GOT3 (cell line): ENCODE data around the gene RAB3C.

Experiments used
- DNase-seq: peaks from one replicate; lab custom pipeline; 2025; ENCODE audit warnings: mixed read lengths; lab: John Stamatoyannopoulos, UW

The RAB3C gene

DNA sequence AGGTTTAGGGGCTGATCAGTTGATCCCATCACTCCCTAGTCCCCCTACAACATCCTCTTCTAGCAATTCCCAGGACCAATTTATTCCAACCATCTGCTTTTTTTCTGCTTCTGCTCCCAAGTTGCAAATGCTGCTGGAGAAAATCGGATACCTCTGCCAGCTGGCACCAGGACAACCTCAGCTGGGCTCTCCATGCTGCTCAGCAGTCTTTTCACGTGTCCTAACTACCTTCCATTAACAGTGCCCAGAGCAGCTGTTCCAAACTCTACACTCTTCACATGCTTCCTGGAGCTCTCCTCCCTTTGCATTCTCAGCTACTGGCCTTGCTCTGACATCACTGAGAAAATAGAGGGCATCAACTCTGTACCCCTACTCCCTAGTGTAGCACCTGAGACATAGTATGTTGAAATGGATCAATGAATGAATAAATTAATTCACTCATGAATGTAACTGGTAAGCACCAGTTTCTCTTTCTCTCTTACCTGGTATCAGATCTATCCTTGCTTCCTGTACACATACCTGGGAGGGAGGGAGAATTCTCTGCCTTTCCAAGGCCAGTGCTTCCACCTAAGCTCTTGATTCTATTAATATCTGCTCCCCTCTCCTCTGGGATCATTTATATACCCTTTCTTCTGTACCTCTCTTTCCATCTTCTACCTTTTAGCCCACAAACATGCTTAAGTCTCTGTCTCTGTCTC, 191.0 kb downstream of the RAB3C start:
- no peak for DNase-seq

DNA sequence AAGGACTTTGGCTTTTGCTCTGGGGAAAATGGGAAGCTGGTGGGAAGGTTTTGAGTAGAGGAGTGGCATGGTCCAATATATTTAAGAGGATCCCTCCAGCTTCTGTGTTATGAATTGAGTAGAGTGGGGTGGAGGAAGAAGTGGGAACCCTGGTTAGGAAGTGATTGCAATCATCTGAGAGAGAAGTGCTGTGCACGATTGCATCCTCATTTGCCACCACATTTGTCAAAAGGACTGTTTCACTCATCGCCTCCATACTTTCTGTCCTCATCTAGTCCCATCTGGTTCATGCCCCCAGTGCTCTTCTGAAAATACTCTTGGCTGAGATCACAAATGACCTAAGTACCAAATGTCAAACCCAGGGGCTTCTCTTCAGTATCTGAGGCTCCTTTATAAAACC, 192.1 kb downstream of the RAB3C start:
- no peak for DNase-seq

- no peak for DNase-seq
Measured at GRCh38 chr5:58775701-58776262, 192.9 kb downstream of the RAB3C start.

GRCh38 chr5:58776559-58776958, 193.7 kb downstream of the RAB3C start:
- DNase-seq = no peak

GRCh38 chr5:58778888-58779287, 196.0 kb downstream of the RAB3C start:
- no peak for DNase-seq

DNA sequence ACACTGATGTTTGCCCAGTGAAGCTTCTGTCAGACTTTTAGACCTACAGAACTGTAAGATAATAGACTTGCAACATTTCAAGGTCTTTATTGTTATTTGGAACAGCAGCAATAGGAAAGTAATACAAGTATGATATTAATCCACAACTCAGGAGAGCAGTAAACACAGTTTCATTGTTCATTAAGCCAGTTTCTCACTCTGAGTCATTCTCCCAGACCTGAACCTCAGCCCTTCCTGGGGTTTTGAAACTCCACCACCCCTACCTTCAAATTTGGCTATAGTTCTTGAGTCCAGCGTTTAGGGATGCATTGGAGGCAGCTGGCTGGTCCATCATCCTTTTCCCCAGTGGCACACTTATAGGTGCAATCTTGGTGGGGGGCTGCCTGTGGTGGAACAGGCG, 203.2 kb downstream of the RAB3C start:
- no peak for DNase-seq

DNA sequence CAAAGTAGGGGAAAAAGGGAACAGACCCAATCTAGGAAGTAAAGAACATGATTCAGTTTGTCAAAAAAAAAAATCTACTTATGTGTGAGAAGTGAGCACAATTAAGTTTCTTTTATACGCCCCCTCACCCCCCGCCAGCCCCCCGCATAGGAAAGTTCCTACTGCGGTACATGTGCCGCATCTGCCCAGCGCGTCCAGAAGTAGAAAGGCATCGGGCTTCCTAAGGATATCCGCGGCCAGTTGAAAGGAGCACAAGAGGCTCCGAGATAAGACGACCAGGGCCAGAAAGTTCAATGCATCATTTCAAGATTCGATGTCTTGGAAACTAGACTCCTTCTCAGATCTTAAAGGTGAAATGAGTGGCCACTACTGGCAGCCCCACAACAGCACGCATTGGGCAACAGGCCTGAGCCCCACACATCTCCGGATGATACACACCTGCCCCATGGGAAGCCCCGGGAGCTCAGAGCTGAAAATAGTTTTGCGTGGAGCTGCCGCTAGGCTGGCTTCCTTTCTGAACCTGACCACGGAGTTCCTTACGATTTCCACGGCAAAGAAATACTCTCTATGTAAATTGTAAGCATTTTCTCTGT, 203.9 kb downstream of the RAB3C start:
- no peak for DNase-seq

DNA sequence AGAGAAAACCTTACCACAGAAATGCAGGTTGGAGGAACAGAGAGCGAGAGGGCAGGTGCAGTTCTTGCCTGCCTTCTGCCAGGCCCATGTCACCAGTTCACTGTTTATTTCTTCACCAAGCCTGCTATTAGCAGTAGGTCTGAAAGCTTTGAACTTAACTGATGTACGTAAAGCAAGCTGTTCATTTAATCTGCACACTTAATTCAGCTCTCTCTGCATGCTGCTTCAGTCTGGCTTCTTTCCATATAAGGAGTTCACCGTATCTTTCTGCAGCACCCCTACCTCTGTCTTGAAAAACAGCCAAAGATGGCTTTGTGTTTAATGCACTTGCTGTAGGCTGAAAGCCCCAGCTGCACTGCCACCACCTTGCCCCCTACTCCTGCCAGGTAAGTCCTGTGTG, 205.1 kb downstream of the RAB3C start:
- no peak for DNase-seq

DNA sequence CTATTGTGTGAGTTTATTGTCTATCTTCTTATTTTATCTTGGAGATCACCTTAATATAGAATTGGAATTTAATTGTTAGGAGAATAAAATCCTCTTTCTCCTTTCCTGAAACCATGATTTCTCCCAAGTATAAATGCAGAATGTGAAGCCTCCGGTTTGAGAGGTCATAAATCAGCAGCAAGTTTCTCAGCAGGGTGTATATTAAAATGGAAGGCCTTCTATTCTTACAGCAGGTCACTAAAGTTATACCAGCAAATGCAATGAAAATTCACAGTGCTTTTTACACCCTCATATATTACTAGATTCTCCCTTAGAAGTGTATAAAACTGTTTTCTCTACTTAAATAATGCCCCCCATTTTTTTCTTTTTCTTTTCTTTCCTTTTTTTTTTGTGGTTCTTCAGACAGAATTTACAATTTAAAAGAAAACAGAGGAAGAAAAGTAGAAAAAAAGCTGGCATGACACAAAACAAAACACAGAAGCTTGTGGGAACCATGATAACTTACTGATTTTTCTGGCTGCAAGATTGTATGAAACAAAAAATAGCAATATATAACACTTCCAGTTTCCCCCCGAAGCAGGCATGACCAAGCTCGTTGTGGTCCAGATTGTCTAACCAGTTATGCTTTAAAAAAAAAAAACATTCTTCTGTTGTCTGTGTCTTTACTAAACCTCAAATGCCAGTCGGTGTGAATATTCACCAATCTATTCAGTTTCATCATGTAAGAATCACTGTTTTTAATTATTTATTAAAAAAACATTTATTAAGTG, 211.2 kb downstream of the RAB3C start:
- no peak for DNase-seq

DNA sequence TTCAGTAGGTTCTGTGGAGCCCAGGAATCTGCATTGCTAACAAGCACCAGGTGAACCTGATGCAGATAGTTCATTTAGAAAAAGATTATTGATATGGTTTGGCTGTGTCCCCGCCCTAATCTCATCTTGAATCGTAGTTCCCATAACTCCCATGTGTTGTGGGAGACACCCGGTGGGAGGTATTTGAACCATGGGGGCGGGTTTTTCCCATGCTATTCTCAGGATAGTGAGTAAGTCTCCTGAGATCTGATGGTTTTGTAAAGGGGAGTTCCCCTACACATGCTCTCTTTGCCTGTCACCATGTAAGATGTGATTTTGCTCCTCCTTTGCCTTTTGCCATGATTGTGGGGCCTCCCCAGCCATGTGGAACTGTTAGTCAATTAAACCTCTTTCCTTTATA, 212.0 kb downstream of the RAB3C start:
- no peak for DNase-seq

DNA sequence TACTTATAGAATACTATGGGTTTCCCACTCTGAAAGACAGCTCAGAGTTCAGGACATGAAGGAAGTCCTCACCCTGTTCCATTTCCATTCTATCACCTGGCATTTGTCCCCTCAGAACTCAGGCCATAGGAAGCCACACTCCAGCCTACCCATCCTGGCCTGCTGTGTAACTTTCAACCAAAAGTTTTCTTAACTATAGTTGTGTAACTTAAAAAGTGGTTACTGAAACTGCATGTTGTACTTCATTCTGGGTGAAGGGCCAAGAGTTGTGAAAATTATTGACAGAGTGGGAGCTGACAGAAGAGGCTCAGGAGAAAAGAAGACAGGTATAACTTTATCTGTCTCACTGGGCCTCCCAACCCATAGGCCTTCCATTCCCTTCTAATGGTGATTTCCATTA, 212.5 kb downstream of the RAB3C start:
- DNase-seq = no peak

- DNase-seq = no peak
Measured at GRCh38 chr5:58797021-58797420, 214.1 kb downstream of the RAB3C start.

- no peak for DNase-seq
Measured at GRCh38 chr5:58800356-58800755, 217.5 kb downstream of the RAB3C start.

DNA sequence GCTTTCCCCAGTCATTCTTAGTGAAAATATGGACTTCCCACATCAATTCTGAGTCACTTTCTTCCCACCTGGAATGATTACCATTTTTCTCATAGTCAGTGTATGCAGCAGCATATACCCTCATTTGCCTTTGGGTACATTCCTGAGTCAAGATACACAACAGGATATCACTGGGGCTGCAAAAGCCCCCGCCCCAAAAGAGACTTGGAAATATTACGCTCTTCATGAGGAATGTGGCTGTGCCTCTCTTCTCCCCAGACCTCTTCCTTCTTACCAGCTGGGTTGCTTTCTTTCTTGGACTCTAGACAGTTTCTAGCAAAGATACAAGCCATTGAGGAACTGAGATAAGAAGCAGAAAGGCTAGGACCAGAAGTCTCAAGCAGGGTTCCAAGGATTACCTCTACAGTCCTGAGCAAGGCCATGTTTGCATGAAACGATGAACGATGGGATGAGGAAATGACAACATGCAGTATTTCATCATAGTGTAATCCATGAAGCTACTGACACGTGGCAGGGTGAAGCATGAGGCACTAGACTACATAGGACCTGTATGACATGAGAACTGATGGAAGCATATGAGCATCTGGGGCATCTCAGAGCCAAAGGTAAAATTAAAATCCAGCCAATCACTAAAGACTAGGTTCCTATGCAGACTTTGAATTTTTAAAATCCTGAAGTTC, 218.1 kb downstream of the RAB3C start:
- no peak for DNase-seq

- no peak for DNase-seq
Measured at GRCh38 chr5:58803056-58803455, 220.2 kb downstream of the RAB3C start.

DNA sequence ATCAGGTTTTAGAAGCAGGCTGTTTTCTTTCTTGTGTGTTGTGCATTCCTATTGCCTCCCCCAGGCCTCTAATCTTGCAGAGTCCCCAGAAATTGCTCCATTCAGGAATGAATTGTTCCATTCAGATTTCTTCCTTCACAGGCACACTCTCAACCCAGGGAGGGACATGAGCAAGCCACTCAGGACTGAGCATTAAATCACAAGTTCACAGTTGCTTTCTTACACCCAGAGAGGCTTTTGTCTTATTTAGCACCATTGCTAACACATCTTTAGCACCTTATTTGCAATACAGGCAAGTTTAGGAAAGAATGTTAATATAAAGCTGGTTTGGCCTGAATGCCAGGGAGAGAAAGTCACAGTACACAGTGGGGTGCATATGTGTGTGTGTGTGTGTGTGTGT, 221.4 kb downstream of the RAB3C start:
- no peak for DNase-seq

DNA sequence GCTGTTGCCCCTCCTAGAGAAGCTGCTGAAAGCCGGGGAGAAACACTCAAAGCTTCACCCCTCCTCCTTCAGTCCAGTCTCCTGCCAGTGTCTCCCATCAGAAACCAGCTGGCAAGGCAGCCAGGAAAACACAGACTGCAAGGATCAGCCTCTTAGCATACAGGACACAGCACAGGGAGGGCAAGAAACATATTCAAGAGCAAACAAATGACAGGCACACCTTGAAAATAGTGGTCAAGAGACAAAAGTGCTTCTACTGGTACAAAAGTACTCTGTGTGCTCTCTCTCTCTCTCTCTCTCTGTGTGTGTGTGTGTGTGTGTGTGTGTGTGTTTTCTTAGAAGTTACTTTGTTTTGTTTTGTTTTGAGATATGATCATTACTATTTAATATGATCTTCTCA, 227.2 kb downstream of the RAB3C start:
- DNase-seq = no peak

GRCh38 chr5:58813855-58814254, 231.0 kb downstream of the RAB3C start:
- no peak for DNase-seq

DNA sequence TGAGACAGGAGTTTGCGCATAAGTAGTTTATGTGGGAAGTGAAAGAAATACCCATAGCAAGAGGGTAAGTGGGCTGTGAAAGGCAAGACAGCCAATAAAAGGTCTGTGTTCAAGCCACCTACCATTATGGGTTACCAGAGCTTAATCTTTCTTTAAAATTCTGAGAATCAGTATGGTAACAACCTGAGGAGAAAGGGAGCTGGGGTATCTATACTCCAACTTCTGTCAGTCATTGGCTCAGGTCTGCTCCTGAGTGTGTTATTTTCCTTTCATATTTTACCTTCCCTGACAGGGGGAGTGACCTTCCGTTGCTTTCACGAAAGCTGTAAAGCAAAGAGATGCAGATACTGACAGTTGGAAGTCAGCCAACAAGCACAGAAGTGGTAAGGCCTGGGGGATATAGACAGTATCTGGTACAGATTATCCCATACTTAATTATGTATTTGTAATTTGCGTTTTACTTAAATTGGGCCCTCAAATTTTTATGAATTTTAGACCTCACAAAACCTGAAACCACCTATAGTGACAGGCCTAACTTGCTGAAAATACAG, 233.4 kb downstream of the RAB3C start:
- DNase-seq = no peak

- no peak for DNase-seq
Measured at GRCh38 chr5:58818465-58818864, 235.6 kb downstream of the RAB3C start.

GRCh38 chr5:58825441-58825840, 242.6 kb downstream of the RAB3C start:
- DNase-seq = no peak

GRCh38 chr5:58825899-58826298, 243.0 kb downstream of the RAB3C start:
- DNase-seq = no peak
